HL-60 (cell line): ENCODE measurements around the gene WDR45B.

Source experiments
- CTCF ChIP-seq: IDR thresholded peaks from one replicate; pipeline ENCODE4 v1.5.1; 2011; ENCODE audit warnings: low read length, control low read depth, inconsistent platforms; ENCODE audit not compliant: insufficient read depth
- GABPA ChIP-seq: IDR thresholded peaks from 2 replicates; pipeline ENCODE4 v1.6.1; 2012; ENCODE audit warnings: low read depth
- POLR2AphosphoS5 ChIP-seq: IDR thresholded peaks from 2 replicates; pipeline ENCODE4 v1.6.1; 2012; ENCODE audit warnings: low read depth
- REST ChIP-seq: IDR thresholded peaks from 2 replicates; pipeline ENCODE4 v1.6.1; 2012; ENCODE audit warnings: low read depth; ENCODE audit not compliant: insufficient replicate concordance
- SPI1 ChIP-seq: IDR thresholded peaks from 2 replicates; pipeline ENCODE4 v1.6.1; 2012; ENCODE audit warnings: low read depth, mild to moderate bottlenecking, borderline replicate concordance

- TF ChIP-seq GABPA = no peak
- no peak for TF ChIP-seq CTCF
- TF ChIP-seq REST = no peak
- TF ChIP-seq POLR2AphosphoS5 = no peak
- no peak for TF ChIP-seq SPI1
Observed at GRCh38 chr17:82662711-82663261, 14.5 kb upstream of the WDR45B start.
